ENCODE measurements around the gene ZNF165.
"Not testable (repeated sequence)": the region's sequence is repeated elsewhere in the genome, so short reads cannot be mapped to it uniquely, and the experiment has no call there.

The ZNF165 gene

GRCh38 chr6:28122283-28122682, 41.9 kb downstream of the ZNF165 start:
- DNase-seq, result not testable (repeated sequence)

- DNase-seq, result peak; percentile 63 to 64
Observed at GRCh38 chr6:28124350-28124970, 44.1 kb downstream of the ZNF165 start, which contains the start of gene ZSCAN16. ZSCAN16 (plus strand) TSS chr6:28124609; CDS start chr6:28125444, 835 bp downstream.

- no peak for DNase-seq
Observed at GRCh38 chr6:28124971-28125353, 44.6 kb downstream of the ZNF165 start.

GRCh38 chr6:28125401-28125800, 45.0 kb downstream of the ZNF165 start:
- no peak for DNase-seq

GRCh38 chr6:28134015-28134414, 53.6 kb downstream of the ZNF165 start:
- DNase-seq, result no peak

- no peak for DNase-seq
Observed at GRCh38 chr6:28134716-28135115, 54.3 kb downstream of the ZNF165 start.

GRCh38 chr6:28135393-28135792, 55.0 kb downstream of the ZNF165 start:
- DNase-seq, result no peak

- DNase-seq, result peak; percentile 65 to 72
Observed at GRCh38 chr6:28136585-28137504, 56.5 kb downstream of the ZNF165 start.

GRCh38 chr6:28137505-28137981, 57.2 kb downstream of the ZNF165 start:
- no peak for DNase-seq
